ENCODE data around the gene PKD2L2. TPM values are rescaled to one million over a fixed set of nuclear protein-coding genes. Genes with fewer than 3 reads are reported as not detected.
"Not testable (repeated sequence)": the region's sequence is repeated elsewhere in the genome, so short reads cannot be mapped to it uniquely, and the experiment has no call there.

The PKD2L2 gene
- total RNA-seq, 6 donors from 2014 or later: not detected

DNA sequence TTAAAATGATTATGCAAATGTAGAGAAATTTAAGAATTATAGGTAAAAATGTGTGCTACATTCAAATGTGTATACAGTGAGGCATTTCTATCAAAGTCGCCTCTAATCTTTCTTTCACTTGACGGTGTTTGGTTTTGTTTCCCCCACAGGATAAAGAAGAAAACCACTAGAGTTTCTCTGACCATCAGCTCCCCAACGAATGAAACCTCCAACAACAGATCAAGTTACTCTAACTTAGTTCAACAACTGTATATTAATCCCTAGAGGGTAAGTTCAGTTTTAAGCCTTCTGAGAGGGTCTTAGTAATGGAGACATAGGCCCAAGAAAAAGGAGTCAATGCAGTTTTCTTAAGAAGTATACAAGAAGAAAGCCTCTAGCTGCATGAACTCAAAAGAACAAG is 33.1 kb upstream of the PKD2L2 start:
- H3K36me3 ChIP-seq: no peaks in the 10 kb centered on the region
- peaks cover 0 to 11% (median 9%) of the 10 kb centered on the region in 4 donors for H3K4me1 ChIP-seq
- 72 to 75% methylated on average over 3 of the region's 3 CpGs for WGBS, 2 donors
- H3K27me3 ChIP-seq: no peaks in the 10 kb centered on the region
- H3K9me3 ChIP-seq: no peaks in the 10 kb centered on the region
- DNase-seq (no peak), ATAC-seq (ENCODE audit: low FRiP score in 2 of 2) (no peak)
- no peak overlapping the region for H3K27ac ChIP-seq
- H3K4me3 ChIP-seq: no peak overlapping the region
- TF ChIP-seq POLR2A (IDR thresholded peaks at IDR 0.05) (no peak), EP300 (IDR thresholded peaks at IDR 0.05) (no peak), POLR2AphosphoS5 (IDR thresholded peaks at IDR 0.05) (no peak)
- TF ChIP-seq, protein P1, sequence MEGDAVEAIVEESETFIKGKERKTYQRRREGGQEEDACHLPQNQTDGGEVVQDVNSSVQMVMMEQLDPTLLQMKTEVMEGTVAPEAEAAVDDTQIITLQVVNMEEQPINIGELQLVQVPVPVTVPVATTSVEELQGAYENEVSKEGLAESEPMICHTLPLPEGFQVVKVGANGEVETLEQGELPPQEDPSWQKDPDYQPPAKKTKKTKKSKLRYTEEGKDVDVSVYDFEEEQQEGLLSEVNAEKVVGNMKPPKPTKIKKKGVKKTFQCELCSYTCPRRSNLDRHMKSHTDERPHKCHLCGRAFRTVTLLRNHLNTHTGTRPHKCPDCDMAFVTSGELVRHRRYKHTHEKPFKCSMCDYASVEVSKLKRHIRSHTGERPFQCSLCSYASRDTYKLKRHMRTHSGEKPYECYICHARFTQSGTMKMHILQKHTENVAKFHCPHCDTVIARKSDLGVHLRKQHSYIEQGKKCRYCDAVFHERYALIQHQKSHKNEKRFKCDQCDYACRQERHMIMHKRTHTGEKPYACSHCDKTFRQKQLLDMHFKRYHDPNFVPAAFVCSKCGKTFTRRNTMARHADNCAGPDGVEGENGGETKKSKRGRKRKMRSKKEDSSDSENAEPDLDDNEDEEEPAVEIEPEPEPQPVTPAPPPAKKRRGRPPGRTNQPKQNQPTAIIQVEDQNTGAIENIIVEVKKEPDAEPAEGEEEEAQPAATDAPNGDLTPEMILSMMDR (IDR thresholded peaks at IDR 0.05): no peak

DNA sequence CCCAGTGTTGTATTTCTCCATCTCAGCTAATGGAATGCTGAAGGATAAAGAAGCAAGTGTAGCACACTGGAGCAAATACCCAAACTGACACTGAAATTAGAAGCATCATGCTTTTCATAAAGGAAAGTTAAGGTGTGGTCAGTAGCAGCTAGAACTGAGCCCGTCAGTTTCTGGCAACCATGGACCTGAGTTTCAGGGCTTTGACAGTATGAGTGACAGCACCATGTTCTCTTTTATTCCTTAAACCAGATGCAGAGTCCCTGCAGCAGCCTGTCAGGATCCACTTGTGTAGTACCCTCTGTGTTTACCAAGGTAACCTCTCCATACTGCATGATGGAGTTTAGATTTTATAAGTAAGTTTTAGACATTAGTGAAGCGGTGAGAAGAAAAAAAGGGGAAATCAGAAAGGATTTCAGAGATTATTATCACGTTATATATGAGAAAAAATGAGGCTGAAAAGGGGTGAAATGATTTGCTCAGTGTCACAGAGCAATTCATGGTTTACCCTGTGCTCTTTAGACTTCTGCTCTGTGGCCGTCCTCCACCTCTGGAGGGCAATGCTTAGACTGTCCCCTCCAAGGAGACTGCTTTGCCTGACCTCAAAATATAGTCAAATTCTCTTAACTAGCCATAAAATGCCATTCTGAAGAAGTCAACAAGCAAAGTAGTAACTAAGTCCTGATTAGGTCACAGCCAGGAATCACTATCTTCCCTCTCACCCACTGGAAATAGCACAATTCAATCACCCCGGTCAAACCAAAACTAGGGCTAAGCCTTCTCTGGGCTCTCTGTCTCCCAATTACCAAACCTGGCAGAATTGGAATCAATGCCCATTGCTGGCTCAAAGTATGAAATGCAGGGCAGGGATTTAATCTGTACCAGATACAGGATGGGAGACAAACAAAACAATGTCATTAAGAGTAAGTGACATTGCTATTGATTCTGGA is 32.1 kb upstream of the PKD2L2 start:
- Histone ChIP-seq H3K27me3 (no peaks in the 10 kb centered on the region), H3K9me3 (no peaks in the 10 kb centered on the region), H3K4me3 (no peak overlapping the region), H3K27ac (no peak overlapping the region), H3K36me3 (no peaks in the 10 kb centered on the region), H3K4me1 (peaks cover 0 to 11% (median 9%) of the 10 kb centered on the region in 4 donors)
- 81 to 86% methylated on average over 5 of the region's 5 CpGs for WGBS, 2 donors
- TF ChIP-seq POLR2A (IDR thresholded peaks at IDR 0.05): no peak
- TF ChIP-seq, protein P1 (IDR thresholded peaks at IDR 0.05): no peak
- no peak for TF ChIP-seq POLR2AphosphoS5 (IDR thresholded peaks at IDR 0.05)
- TF ChIP-seq EP300 (IDR thresholded peaks at IDR 0.05): no peak
- ATAC-seq (ENCODE audit: low FRiP score in 2 of 2) (no peak), DNase-seq (no peak)

DNA sequence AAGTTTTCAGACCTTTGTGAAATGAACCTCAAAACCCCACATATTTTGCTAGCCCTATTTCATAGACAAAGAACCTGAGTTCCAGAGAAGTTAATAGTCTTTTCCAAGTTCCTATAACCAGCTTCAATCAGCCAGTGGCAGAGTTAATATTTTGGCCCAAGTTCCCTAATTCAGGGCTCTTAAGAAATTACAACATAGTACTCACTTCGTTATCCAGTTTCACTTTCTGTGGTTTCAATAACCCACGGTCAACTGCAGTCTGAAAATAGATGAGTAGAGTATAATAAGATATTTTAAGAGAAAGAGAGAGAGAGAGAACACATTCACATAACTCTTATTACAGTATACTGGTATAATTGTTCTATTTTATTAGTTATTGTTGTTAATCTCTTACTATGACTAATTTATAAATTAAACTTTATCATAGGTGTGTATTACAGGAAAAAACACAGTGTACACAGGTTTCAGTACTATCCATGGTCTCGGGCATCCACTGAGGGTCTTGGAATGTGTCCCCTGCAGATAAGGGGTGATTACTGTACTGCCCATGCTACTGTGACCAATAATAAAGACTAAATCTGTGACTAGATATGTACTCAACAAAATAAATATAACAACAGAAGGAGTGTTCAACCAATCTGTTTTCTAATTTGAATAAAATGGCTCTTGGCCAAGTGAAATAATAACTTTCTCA is 30.9 kb upstream of the PKD2L2 start:
- peak overlapping the region in 2 of 4 donors; percentile 36 to 40 for H3K27ac ChIP-seq
- ATAC-seq (ENCODE audit: low FRiP score in 2 of 2) (peak in 1 of 2 donors; percentile 87), DNase-seq (no peak)
- H3K9me3 ChIP-seq: no peaks in the 10 kb centered on the region
- H3K27me3 ChIP-seq: no peaks in the 10 kb centered on the region
- 12 to 18% methylated on average over 3 of the region's 3 CpGs for WGBS, 2 donors
- peaks cover 0 to 11% (median 9%) of the 10 kb centered on the region in 4 donors for H3K4me1 ChIP-seq
- peak overlapping the region in 2 of 4 donors; percentile 7 to 20 for H3K4me3 ChIP-seq
- no peak for TF ChIP-seq POLR2AphosphoS5 (IDR thresholded peaks at IDR 0.05)
- H3K36me3 ChIP-seq: no peaks in the 10 kb centered on the region

DNA sequence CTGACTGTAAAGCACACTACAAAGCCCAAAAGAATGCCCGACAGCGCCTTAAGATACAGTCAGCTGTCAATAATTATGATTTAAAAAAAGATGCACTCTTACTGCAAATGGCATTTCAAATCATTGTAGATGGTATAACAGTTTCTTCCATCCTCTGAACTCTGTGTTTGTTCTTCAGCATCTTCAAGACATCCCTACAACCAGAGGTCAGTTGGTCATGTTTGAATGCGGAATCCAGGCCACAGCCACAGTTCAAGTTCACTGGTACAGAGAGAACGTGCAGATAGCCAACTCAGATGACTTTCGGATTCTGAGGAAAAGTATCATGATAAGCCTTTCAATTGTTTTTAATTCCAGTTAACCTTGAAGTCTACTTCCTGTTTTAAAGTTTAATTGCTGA is 30.3 kb upstream of the PKD2L2 start:
- no peak overlapping the region for H3K4me3 ChIP-seq
- H3K27ac ChIP-seq: peak overlapping the region in 1 of 4 donors; percentile 36
- no peaks in the 10 kb centered on the region for H3K9me3 ChIP-seq
- ATAC-seq (ENCODE audit: low FRiP score in 2 of 2) (no peak), DNase-seq (no peak)
- H3K27me3 ChIP-seq: no peaks in the 10 kb centered on the region
- TF ChIP-seq POLR2A (IDR thresholded peaks at IDR 0.05): no peak
- TF ChIP-seq EP300 (IDR thresholded peaks at IDR 0.05): no peak
- no peak for TF ChIP-seq POLR2AphosphoS5 (IDR thresholded peaks at IDR 0.05)
- TF ChIP-seq, protein P1 (IDR thresholded peaks at IDR 0.05): no peak
- peaks cover 0 to 11% (median 9%) of the 10 kb centered on the region in 4 donors for H3K4me1 ChIP-seq
- no peaks in the 10 kb centered on the region for H3K36me3 ChIP-seq
- 58 to 69% methylated on average over 5 of the region's 5 CpGs for WGBS, 2 donors

DNA sequence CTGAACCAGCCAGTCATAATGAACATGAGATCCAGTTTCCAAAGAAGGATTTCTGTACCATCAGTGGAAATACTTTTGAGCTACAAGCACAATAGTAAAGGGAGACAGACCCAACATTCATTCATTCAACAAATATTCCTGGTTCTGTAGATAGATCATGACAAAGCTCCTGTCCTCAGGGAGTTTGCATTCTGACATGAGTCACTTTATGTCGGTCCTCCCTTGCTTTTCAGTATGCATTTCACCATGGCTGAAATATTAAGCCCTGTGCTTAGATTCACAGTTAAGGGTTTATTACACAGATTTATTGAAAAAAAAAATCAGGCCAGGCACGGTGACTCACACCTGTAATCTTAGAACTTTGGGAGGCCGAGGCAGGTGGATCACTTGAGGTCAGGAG is 27.0 kb upstream of the PKD2L2 start:
- no peak for DNase-seq
- 92 to 93% methylated on average over 3 of the region's 3 CpGs for WGBS, 2 donors

DNA sequence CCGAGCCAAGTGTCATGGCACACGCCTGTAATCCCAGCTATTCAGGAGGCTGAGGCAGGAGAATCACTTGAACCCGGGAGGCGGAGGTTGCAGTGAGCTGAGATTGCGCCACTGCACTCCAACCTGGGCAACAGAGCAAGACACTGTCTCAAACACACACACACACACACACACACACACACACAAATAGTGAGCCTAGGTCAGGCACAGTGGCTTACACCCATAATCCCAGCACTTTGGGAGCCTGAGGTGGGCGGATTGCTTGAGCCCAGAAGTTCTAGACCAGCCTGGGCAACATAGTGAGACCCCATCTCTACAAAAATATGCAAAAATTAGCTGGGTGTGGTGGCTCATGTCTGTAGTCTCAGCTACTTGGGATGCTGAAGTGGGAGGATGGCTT is 25.6 kb upstream of the PKD2L2 start:
- not testable (repeated sequence) for DNase-seq; H3K4me1 ChIP-seq; H3K27me3 ChIP-seq; H3K9me3 ChIP-seq; H3K4me3 ChIP-seq; H3K27ac ChIP-seq; H3K36me3 ChIP-seq; ATAC-seq (ENCODE audit: low FRiP score in 2 of 2)
- WGBS, 2 donors: 93 to 94% methylated on average over 6 of the region's 6 CpGs

More for the DNA sequence above, 27.0 kb upstream of the PKD2L2 start:
- no peak overlapping the region for H3K4me3 ChIP-seq
- H3K4me1 ChIP-seq: peaks cover 0 to 11% (median 9%) of the 10 kb centered on the region in 4 donors
- no peak overlapping the region for H3K27ac ChIP-seq
- no peak for ATAC-seq (ENCODE audit: low FRiP score in 2 of 2)
- H3K27me3 ChIP-seq: no peaks in the 10 kb centered on the region
- TF ChIP-seq, protein P1 (IDR thresholded peaks at IDR 0.05): no peak
- TF ChIP-seq POLR2AphosphoS5 (IDR thresholded peaks at IDR 0.05) (no peak), EP300 (IDR thresholded peaks at IDR 0.05) (no peak), POLR2A (IDR thresholded peaks at IDR 0.05) (no peak)
- no peaks in the 10 kb centered on the region for H3K9me3 ChIP-seq
- H3K36me3 ChIP-seq: no peaks in the 10 kb centered on the region

All from upper lobe of left lung (tissue), 6 donors.